Measurements from ENCODE around the gene CFDP1. TPM values are rescaled to one million over a fixed set of nuclear protein-coding genes. Genes with fewer than 3 reads are reported as not detected.
"Not testable (repeated sequence)": the region's sequence is repeated elsewhere in the genome, so short reads cannot be mapped to it uniquely, and the experiment has no call there.

CFDP1 gene
- total RNA-seq, 1 donor from 2014 or later, result 65.6 TPM

DNA sequence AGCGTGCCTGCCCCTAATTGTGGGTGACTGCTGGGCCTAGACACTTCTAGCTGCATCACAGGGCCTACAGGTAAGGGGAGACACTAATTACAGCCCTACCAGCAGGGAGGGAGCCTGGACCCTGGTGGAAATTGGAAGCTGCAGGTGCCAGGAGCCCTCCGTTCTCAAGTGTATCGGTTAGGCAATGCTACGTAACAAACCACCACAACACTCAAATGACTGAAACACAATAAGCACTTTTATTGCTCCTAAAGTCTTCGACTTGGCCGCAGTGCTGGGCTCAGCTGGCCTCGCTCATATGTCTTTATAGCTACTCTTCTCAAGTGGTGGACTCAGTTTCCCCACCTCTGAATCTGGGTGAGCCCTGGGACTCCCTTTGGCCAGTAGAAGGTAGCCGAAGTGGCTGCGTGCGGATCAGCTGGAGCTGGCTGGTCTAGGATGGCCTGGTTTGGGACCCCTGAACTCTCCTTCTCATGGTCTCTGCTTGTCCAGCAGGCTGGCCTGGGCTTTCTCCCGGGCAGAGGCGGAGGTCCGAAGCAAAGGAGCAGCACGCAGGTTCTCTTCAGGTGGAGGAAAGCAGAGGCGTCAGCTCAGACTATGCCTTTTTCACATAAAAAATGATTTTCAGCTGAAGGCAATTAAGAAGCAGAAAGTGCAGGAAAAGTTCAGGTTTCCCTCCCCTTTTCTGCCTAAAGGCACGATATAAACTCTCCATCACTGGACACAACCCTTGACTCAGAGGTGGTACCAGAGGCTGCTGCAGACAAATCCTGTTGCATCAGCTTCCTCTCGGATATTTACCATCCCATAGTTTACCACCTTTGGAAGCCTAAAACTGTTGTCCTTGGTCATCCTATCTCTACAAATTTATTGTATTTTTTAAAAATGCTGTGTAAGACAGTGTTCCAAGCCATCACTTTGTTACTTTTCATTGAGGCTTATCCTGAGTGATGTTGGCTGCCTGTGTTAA is 39.9 kb upstream of the CFDP1 start:
- no peak for DNase-seq (ENCODE audit: extremely low spot score, unreplicated experiment)
- H3K36me3 Mint-ChIP-seq (ENCODE audit: unreplicated experiment), result no peaks in the 10 kb centered on the region
- H3K27ac Mint-ChIP-seq (ENCODE audit: unreplicated experiment), result no peak overlapping the region
- no peaks in the 10 kb centered on the region for H3K4me1 Mint-ChIP-seq (ENCODE audit: unreplicated experiment)
- no peaks in the 10 kb centered on the region for H3K9me3 Mint-ChIP-seq (ENCODE audit: unreplicated experiment)
- H3K27me3 Mint-ChIP-seq (ENCODE audit: unreplicated experiment), result no peaks in the 10 kb centered on the region
- TF ChIP-seq, protein P1, sequence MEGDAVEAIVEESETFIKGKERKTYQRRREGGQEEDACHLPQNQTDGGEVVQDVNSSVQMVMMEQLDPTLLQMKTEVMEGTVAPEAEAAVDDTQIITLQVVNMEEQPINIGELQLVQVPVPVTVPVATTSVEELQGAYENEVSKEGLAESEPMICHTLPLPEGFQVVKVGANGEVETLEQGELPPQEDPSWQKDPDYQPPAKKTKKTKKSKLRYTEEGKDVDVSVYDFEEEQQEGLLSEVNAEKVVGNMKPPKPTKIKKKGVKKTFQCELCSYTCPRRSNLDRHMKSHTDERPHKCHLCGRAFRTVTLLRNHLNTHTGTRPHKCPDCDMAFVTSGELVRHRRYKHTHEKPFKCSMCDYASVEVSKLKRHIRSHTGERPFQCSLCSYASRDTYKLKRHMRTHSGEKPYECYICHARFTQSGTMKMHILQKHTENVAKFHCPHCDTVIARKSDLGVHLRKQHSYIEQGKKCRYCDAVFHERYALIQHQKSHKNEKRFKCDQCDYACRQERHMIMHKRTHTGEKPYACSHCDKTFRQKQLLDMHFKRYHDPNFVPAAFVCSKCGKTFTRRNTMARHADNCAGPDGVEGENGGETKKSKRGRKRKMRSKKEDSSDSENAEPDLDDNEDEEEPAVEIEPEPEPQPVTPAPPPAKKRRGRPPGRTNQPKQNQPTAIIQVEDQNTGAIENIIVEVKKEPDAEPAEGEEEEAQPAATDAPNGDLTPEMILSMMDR (IDR thresholded peaks at IDR 0.05), result no peak
- H3K4me3 Mint-ChIP-seq (ENCODE audit: unreplicated experiment), result no peak overlapping the region

DNA sequence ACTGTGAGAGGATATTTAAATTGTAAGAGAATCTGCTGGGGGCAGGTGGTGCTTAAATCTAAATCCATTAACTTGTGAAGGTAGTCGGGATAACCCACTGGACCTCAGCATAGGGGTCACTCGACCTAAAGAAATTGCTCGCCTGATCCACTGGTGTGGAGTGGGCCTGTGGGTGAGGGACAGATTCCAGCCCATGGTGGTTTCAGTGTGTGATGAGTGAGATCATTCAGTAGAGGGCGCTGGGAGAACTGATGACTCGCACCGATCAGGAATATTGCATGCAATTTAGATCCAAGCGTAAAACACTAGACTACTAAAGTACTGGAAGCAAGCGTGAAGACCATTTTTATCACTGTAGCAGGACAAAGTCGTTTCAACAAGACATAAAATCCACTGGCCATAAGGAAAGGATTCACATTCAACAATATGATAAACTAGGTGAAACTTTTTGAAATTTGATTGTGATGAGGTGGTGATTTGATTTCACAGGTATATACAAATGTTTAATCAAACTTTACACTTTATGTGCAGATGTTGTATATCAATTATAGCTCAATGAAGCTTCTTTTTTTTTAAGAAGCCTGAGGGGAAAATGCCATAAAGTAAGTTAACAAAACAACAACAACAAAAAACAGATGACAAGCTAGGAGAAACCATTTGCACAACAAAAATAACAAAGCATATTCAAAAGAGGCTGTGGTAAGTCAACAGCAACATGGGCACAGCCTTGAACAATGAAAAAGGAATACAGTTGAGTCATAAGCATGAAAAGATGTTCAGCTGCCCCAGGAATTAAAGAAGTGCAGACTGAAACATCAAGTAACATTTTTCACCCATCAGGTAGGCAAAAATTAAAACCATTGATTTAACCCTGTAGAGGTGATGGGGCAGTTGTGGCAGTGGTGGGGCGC is 38.7 kb upstream of the CFDP1 start:
- Mint-ChIP-seq H3K27me3 (ENCODE audit: unreplicated experiment) (no peaks in the 10 kb centered on the region), H3K4me1 (ENCODE audit: unreplicated experiment) (no peaks in the 10 kb centered on the region), H3K4me3 (ENCODE audit: unreplicated experiment) (no peak overlapping the region), H3K27ac (ENCODE audit: unreplicated experiment) (no peak overlapping the region), H3K9me3 (ENCODE audit: unreplicated experiment) (no peaks in the 10 kb centered on the region), H3K36me3 (ENCODE audit: unreplicated experiment) (no peaks in the 10 kb centered on the region)
- no peak for DNase-seq (ENCODE audit: extremely low spot score, unreplicated experiment)
- TF ChIP-seq, protein P1 (IDR thresholded peaks at IDR 0.05), result peak; percentile 82

DNA sequence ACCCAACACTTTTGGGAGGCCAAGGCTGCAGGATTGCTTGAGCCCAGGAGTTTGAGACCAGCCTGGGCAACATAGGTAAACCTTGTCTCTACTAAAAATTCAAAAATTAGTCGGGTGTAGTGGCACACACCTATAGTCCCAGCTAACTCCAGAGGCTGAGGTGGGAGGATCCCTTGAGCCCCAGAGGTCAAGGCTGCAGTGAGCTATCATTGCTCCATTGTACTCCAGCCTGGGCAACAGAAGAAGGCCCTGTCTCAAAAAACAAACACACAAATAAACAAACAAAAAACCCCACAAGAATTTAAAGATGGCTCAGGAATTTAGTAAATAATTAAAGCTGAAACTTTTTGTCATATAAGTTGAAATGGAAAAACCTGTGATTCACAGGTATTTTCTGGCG is 33.5 kb upstream of the CFDP1 start:
- no peak for DNase-seq (ENCODE audit: extremely low spot score, unreplicated experiment)
- Mint-ChIP-seq H3K4me1 (ENCODE audit: unreplicated experiment) (peaks cover 21% of the 10 kb centered on the region), H3K27me3 (ENCODE audit: unreplicated experiment) (no peaks in the 10 kb centered on the region), H3K9me3 (ENCODE audit: unreplicated experiment) (no peaks in the 10 kb centered on the region), H3K36me3 (ENCODE audit: unreplicated experiment) (no peaks in the 10 kb centered on the region), H3K27ac (ENCODE audit: unreplicated experiment) (no peak overlapping the region), H3K4me3 (ENCODE audit: unreplicated experiment) (no peak overlapping the region)
- TF ChIP-seq, protein P1 (IDR thresholded peaks at IDR 0.05), result no peak

DNA sequence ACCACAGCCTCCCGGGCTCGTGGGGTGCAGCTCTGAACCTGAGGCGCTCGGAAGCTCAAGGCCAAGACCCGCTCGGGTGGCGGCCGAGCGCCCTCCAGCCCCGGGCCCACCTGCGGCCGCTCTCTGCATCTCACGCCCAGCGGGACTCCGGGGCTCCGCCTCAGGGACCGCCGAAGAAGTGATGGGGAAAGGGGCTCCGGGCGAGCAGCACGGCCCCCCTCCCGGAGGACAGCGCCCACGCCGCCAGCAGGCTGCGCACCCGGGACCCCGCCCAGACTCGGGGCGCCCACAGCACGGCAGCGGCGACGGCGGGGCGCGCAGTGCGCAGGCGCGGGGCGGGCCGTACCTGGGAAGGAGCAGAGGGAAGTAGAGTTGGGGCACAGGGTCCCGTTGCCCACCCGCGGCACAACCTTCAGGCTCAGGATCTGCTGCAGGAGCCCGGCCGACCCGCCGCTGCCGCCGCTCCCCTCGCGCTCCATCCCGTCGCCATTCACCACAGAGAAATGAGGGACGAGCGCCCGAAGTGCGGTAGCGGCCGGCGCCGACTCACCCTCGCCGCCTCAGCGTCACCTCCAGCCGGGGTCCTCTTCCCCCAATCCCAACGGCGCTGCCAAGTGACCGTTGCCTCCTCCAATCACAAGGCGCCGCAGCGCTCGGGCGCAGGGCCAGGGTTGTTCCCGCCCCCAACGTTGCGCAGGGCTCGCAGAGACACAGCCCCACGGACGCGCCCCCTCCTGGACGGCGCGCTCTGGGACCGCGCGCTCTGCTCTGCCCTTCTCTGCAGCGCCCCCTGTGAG is 31.0 kb upstream of the CFDP1 start, which contains the start of gene TMEM170A:
Gene TMEM170A, minus strand, starts transcription at position 568 of the 797 bp plus-strand sequence. Its CDS starts 89 bp downstream, at position 479.
- Mint-ChIP-seq H3K4me1 (ENCODE audit: unreplicated experiment) (peaks cover 30% of the 10 kb centered on the region), H3K36me3 (ENCODE audit: unreplicated experiment) (peaks cover 8% of the 10 kb centered on the region), H3K27ac (ENCODE audit: unreplicated experiment) (peak within 1 kb of the TSS; percentile 88), H3K27me3 (ENCODE audit: unreplicated experiment) (no peaks in the 10 kb centered on the region), H3K4me3 (ENCODE audit: unreplicated experiment) (peak within 1 kb of the TSS; percentile 84), H3K9me3 (ENCODE audit: unreplicated experiment) (no peaks in the 10 kb centered on the region)
- peak; percentile 100 for DNase-seq (ENCODE audit: extremely low spot score, unreplicated experiment)
- TF ChIP-seq, protein P1 (IDR thresholded peaks at IDR 0.05), result peak; percentile 100

DNA sequence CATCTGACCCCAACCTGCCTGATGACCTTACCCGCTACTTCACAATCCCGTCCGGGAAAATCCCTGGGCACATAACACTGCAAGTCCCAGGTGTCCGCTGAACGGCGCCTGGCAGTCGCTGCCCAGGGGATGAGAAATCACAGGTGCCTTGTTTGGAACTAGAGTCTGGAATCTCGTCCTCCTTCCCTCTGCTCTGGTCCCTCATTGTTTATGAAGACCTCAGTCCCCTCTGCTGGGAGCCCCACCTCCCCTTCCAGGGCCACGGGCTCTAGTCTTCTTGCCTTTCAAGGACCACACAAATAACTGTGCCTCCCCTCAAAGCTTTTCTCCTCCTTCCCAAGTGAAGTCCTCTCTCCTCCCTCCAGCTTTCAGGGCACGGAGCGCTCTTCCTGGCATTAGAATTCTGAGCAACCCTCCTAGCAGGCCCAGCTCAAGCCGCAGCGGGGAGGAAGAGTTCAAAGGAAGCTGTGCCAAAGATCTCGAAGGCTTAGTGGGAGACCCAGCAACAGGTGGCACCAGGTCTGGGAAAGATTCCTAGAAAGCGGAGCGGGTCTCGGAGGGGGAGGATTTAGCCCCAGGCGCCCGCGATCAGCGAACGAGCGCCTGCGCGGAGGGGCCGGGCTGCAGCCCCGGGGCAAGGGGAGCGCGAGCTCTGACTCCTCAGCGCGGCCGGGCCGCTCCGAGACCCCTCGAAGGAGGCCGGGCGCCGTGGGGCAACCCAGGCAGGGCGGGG is 30.3 kb upstream of the CFDP1 start:
- Mint-ChIP-seq H3K27ac (ENCODE audit: unreplicated experiment) (peak overlapping the region; percentile 84), H3K4me3 (ENCODE audit: unreplicated experiment) (peak overlapping the region; percentile 84), H3K4me1 (ENCODE audit: unreplicated experiment) (peaks cover 30% of the 10 kb centered on the region)
- not testable (repeated sequence) for H3K36me3 Mint-ChIP-seq (ENCODE audit: unreplicated experiment); H3K9me3 Mint-ChIP-seq (ENCODE audit: unreplicated experiment); H3K27me3 Mint-ChIP-seq (ENCODE audit: unreplicated experiment)
- DNase-seq (ENCODE audit: extremely low spot score, unreplicated experiment), result peak; percentile 88

All from osteocyte (in vitro differentiated cells).